GM23338 (cell line): ENCODE data around the gene SLC16A13. TPM values are rescaled to one million over a fixed set of nuclear protein-coding genes. Genes with fewer than 3 reads are reported as not detected.

Experiments used
- ATAC-seq: fragments of 200-7000 bp; cut with Tn5 transposase; 3 replicates; pipeline ENCODE4 v1.9.1; 2020
- DNase-seq: peaks from one replicate; pipeline ENCODE4 v3.0.0-alpha.2; 2015; ENCODE audit warnings: low spot score
- H2AFZ ChIP-seq: fragments of 200-600 bp; sonication (generic); 2 replicates; pipeline ENCODE4 v1.8.0; 2016; ENCODE audit warnings: antibody characterized with exemption, mild to moderate bottlenecking, moderate library complexity
- H3F3A ChIP-seq: fragments of 200-600 bp; sonication (generic); replicated peaks from 2 replicates; pipeline ENCODE4 v1.8.0; 2017; ENCODE audit warnings: antibody characterized with exemption, mixed run types, low read depth
- H3K27ac ChIP-seq: fragments of 200-600 bp; sonication (generic); 2 replicates; pipeline ENCODE4 v1.6.1; 2016; ENCODE audit warnings: low read depth
- H3K27me3 ChIP-seq: fragments of 200-600 bp; sonication (generic); 2 replicates; pipeline ENCODE4 v1.8.0; 2016; ENCODE audit warnings: mild to moderate bottlenecking, mixed run types, moderate library complexity; ENCODE audit not compliant: insufficient read depth
- H3K36me3 ChIP-seq: fragments of 200-600 bp; sonication (generic); 2 replicates; pipeline ENCODE4 v1.8.0; 2016; ENCODE audit warnings: mild to moderate bottlenecking; ENCODE audit not compliant: insufficient read depth
- H3K4me1 ChIP-seq: fragments of 200-600 bp; sonication (generic); 2 replicates; pipeline ENCODE4 v1.8.0; 2016; ENCODE audit warnings: mild to moderate bottlenecking, moderate library complexity; ENCODE audit not compliant: insufficient read depth
- H3K4me2 ChIP-seq: fragments of 200-600 bp; sonication (generic); 2 replicates; pipeline ENCODE4 v1.7.1; 2017; ENCODE audit warnings: mixed run types
- H3K4me3 ChIP-seq: fragments of 200-600 bp; sonication (generic); 2 replicates; pipeline ENCODE4 v1.6.1; 2016; ENCODE audit warnings: mixed run types
- H3K79me2 ChIP-seq: fragments of 200-600 bp; sonication (generic); replicated peaks from 2 replicates; pipeline ENCODE4 v1.8.0; 2017; ENCODE audit warnings: mild to moderate bottlenecking; ENCODE audit not compliant: insufficient read depth
- H3K9me2 ChIP-seq: fragments of 200-600 bp; sonication (generic); 2 replicates; pipeline ENCODE4 v1.8.0; 2017; ENCODE audit not compliant: insufficient read depth
- H4K20me1 ChIP-seq: fragments of 200-600 bp; sonication (generic); replicated peaks from 2 replicates; pipeline ENCODE4 v1.8.0; 2017; ENCODE audit warnings: mild to moderate bottlenecking; ENCODE audit not compliant: insufficient read depth
- H3K27ac Mint-ChIP-seq: 2 replicates; pipeline ENCODE4 v1.8.0; 2020; ENCODE audit warnings: inconsistent platforms, mild to moderate bottlenecking, moderate library complexity, mixed read lengths
- H3K27me3 Mint-ChIP-seq: 3 replicates; pipeline ENCODE4 v1.8.0; 2022; ENCODE audit warnings: low read depth, mild to moderate bottlenecking, moderate library complexity, mixed read lengths, inconsistent platforms; ENCODE audit not compliant: insufficient read depth, poor library complexity
- H3K36me3 Mint-ChIP-seq: 3 replicates; pipeline ENCODE4 v1.8.0; 2021; ENCODE audit warnings: low read depth, mild to moderate bottlenecking, inconsistent platforms, moderate library complexity, mixed read lengths
- H3K4me1 Mint-ChIP-seq: 3 replicates; pipeline ENCODE4 v1.8.0; 2020; ENCODE audit warnings: mild to moderate bottlenecking, inconsistent platforms, mixed read lengths
- H3K4me3 Mint-ChIP-seq: 3 replicates; pipeline ENCODE4 v1.8.0; 2021; ENCODE audit warnings: moderate library complexity, mild to moderate bottlenecking, inconsistent platforms, mixed read lengths
- H3K9me3 Mint-ChIP-seq: 3 replicates; pipeline ENCODE4 v1.8.0; 2020; ENCODE audit warnings: moderate library complexity, mild to moderate bottlenecking, inconsistent platforms, mixed read lengths
- CREB1 ChIP-seq: fragments of 250-450 bp; sonication (Bioruptor Pico); IDR thresholded peaks from 2 replicates; pipeline ENCODE4 v1.5.0; 2020; ENCODE audit warnings: low read depth, mild to moderate bottlenecking, moderate library complexity
- JUNB ChIP-seq: IDR thresholded peaks from one replicate; pipeline ENCODE4 v1.6.1; 2016; ENCODE audit warnings: antibody characterized with exemption; ENCODE audit not compliant: unreplicated experiment
- NANOG ChIP-seq: IDR thresholded peaks from 2 replicates; pipeline ENCODE4 v1.6.1; 2016; ENCODE audit warnings: antibody characterized with exemption, borderline replicate concordance
- POLR2AphosphoS5 ChIP-seq: IDR thresholded peaks from 2 replicates; pipeline ENCODE4 v1.6.1; 2016; ENCODE audit warnings: antibody characterized with exemption, low read depth
- STAT1 ChIP-seq: IDR thresholded peaks from one replicate; pipeline ENCODE4 v1.6.1; 2016; ENCODE audit warnings: antibody characterized with exemption; ENCODE audit not compliant: unreplicated experiment
- ZNF114 ChIP-seq: fragments of 250-450 bp; sonication (Bioruptor Pico); IDR thresholded peaks from 2 replicates; pipeline ENCODE4 v1.5.0; 2020; ENCODE audit warnings: mild to moderate bottlenecking, moderate library complexity
- polyA plus RNA-seq: library from polyadenylated mRNA; unstranded; fragments of >200 nt; fragmentation: Nextera tagmentation; extraction: Ambion mirVana; gene quantifications from 2 replicates; pipeline ENCODE4 v1.2.1, GENCODE V29; 2016
- total RNA-seq: library from RNA; depleted of rRNA; stranded (reverse); fragments of >200 nt; shearing (Covaris generic); gene quantifications from 2 replicates; pipeline ENCODE4 v1.2.3, GENCODE V29; 2014
- TF ChIP-seq, protein P1 (sequence below): IDR thresholded peaks from one replicate; pipeline ENCODE4 v1.6.1; 2018; ENCODE audit warnings: antibody characterized with exemption; ENCODE audit not compliant: unreplicated experiment
- TF ChIP-seq, protein P2 (sequence below): IDR thresholded peaks from 2 replicates; pipeline ENCODE4 v1.6.1; 2016; ENCODE audit warnings: antibody characterized with exemption
- TF ChIP-seq, protein P3 (sequence below): fragments of 250-450 bp; sonication (Bioruptor Pico); IDR thresholded peaks from 2 replicates; pipeline ENCODE4 v1.5.0; 2020; ENCODE audit warnings: mild to moderate bottlenecking, moderate library complexity

SLC16A13 gene
- total and polyA plus RNA-seq, 2 experiments from 2014 or later: 2.2 to 4.7 TPM

DNA sequence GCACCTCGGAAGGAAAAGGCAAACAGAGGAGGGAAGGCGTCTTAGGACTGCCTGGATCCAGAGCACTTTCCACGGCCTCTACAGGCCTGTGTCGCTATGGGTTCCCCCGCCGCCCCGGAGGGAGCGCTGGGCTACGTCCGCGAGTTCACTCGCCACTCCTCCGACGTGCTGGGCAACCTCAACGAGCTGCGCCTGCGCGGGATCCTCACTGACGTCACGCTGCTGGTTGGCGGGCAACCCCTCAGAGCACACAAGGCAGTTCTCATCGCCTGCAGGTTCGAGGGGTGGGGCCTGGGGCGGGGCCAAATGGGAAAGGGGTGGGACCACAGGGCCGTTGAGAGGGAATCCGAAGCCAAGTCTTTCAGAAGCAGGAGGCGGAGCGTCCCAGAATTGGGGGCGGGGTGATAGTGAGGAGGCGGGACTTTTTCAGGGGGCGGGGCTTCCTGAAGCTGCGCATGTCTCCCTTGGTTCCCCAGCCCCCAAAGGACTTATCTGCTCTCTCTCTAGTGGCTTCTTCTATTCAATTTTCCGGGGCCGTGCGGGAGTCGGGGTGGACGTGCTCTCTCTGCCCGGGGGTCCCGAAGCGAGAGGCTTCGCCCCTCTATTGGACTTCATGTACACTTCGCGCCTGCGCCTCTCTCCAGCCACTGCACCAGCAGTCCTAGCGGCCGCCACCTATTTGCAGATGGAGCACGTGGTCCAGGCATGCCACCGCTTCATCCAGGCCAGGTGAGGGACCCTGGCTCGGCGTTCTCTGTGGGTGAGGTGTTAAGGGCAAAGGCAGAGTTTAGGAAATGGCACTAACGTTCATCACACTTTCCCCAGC is 12.0 kb upstream of the SLC16A13 start:
- H3K4me3 Mint-ChIP-seq: peak overlapping the region; percentile 75
- H3K27me3 ChIP-seq: peaks cover 34% of the 10 kb centered on the region
- no peaks in the 10 kb centered on the region for H3K9me2 ChIP-seq
- H4K20me1 ChIP-seq: no peaks in the 10 kb centered on the region; the same call in 1 of the 2 replicates
- peak overlapping the region; percentile 74 for H3K4me3 ChIP-seq
- H3K79me2 ChIP-seq: no peaks in the 10 kb centered on the region
- peaks cover 13% of the 10 kb centered on the region for H3K36me3 Mint-ChIP-seq
- no peak overlapping the region for H3K27ac Mint-ChIP-seq
- no peak overlapping the region for H3K27ac ChIP-seq
- DNase-seq (peak; percentile 98), ATAC-seq (peak; percentile 46)
- no peaks in the 10 kb centered on the region for H3K36me3 ChIP-seq
- H3K4me2 ChIP-seq: peak overlapping the region; percentile 94
- peaks cover 35% of the 10 kb centered on the region for H3K4me1 ChIP-seq
- peak overlapping the region; percentile 96 for H2AFZ ChIP-seq
- H3K4me1 Mint-ChIP-seq: peaks cover 37% of the 10 kb centered on the region
- H3F3A ChIP-seq: peaks cover 6% of the 10 kb centered on the region; the same call in 1 of the 2 replicates
- H3K9me3 Mint-ChIP-seq: no peaks in the 10 kb centered on the region; the same call in 2 of the 3 replicates
- peaks cover 37% of the 10 kb centered on the region for H3K27me3 Mint-ChIP-seq
- TF ChIP-seq, protein P1, sequence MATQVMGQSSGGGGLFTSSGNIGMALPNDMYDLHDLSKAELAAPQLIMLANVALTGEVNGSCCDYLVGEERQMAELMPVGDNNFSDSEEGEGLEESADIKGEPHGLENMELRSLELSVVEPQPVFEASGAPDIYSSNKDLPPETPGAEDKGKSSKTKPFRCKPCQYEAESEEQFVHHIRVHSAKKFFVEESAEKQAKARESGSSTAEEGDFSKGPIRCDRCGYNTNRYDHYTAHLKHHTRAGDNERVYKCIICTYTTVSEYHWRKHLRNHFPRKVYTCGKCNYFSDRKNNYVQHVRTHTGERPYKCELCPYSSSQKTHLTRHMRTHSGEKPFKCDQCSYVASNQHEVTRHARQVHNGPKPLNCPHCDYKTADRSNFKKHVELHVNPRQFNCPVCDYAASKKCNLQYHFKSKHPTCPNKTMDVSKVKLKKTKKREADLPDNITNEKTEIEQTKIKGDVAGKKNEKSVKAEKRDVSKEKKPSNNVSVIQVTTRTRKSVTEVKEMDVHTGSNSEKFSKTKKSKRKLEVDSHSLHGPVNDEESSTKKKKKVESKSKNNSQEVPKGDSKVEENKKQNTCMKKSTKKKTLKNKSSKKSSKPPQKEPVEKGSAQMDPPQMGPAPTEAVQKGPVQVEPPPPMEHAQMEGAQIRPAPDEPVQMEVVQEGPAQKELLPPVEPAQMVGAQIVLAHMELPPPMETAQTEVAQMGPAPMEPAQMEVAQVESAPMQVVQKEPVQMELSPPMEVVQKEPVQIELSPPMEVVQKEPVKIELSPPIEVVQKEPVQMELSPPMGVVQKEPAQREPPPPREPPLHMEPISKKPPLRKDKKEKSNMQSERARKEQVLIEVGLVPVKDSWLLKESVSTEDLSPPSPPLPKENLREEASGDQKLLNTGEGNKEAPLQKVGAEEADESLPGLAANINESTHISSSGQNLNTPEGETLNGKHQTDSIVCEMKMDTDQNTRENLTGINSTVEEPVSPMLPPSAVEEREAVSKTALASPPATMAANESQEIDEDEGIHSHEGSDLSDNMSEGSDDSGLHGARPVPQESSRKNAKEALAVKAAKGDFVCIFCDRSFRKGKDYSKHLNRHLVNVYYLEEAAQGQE: no peak
- TF ChIP-seq NANOG (no peak), CREB1 (CRISPR knock-in tag) (peak; percentile 90), ZNF114 (no peak), POLR2AphosphoS5 (peak; percentile 70), STAT1 (no peak)

DNA sequence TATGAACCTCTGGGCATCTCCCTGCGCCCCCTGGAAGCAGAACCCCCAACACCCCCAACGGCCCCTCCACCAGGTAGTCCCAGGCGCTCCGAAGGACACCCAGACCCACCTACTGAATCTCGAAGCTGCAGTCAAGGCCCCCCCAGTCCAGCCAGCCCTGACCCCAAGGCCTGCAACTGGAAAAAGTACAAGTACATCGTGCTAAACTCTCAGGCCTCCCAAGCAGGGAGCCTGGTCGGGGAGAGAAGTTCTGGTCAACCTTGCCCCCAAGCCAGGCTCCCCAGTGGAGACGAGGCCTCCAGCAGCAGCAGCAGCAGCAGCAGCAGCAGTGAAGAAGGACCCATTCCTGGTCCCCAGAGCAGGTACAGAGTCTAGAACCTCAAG is 11.4 kb upstream of the SLC16A13 start:
- ATAC-seq: no peak
- Mint-ChIP-seq H3K36me3 (peaks cover 13% of the 10 kb centered on the region), H3K27me3 (peaks cover 37% of the 10 kb centered on the region), H3K4me1 (peaks cover 32% of the 10 kb centered on the region), H3K9me3 (no peaks in the 10 kb centered on the region; the same call in 2 of the 3 replicates), H3K4me3 (no peak overlapping the region; the same call in 2 of the 3 replicates), H3K27ac (no peak overlapping the region)
- Histone ChIP-seq H3K4me2 (no peak overlapping the region), H2AFZ (no peak overlapping the region), H3K36me3 (no peaks in the 10 kb centered on the region), H4K20me1 (no peaks in the 10 kb centered on the region; the same call in 1 of the 2 replicates), H3K9me2 (no peaks in the 10 kb centered on the region), H3K4me3 (no peak overlapping the region), H3K4me1 (peaks cover 30% of the 10 kb centered on the region), H3K27me3 (peaks cover 34% of the 10 kb centered on the region), H3K79me2 (no peaks in the 10 kb centered on the region), H3F3A (peaks cover 6% of the 10 kb centered on the region; the same call in 1 of the 2 replicates), H3K27ac (no peak overlapping the region)
- no peak for DNase-seq
- no peak for TF ChIP-seq JUNB
- TF ChIP-seq, protein P2, sequence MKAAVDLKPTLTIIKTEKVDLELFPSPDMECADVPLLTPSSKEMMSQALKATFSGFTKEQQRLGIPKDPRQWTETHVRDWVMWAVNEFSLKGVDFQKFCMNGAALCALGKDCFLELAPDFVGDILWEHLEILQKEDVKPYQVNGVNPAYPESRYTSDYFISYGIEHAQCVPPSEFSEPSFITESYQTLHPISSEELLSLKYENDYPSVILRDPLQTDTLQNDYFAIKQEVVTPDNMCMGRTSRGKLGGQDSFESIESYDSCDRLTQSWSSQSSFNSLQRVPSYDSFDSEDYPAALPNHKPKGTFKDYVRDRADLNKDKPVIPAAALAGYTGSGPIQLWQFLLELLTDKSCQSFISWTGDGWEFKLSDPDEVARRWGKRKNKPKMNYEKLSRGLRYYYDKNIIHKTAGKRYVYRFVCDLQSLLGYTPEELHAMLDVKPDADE: no peak
- TF ChIP-seq, protein P3, sequence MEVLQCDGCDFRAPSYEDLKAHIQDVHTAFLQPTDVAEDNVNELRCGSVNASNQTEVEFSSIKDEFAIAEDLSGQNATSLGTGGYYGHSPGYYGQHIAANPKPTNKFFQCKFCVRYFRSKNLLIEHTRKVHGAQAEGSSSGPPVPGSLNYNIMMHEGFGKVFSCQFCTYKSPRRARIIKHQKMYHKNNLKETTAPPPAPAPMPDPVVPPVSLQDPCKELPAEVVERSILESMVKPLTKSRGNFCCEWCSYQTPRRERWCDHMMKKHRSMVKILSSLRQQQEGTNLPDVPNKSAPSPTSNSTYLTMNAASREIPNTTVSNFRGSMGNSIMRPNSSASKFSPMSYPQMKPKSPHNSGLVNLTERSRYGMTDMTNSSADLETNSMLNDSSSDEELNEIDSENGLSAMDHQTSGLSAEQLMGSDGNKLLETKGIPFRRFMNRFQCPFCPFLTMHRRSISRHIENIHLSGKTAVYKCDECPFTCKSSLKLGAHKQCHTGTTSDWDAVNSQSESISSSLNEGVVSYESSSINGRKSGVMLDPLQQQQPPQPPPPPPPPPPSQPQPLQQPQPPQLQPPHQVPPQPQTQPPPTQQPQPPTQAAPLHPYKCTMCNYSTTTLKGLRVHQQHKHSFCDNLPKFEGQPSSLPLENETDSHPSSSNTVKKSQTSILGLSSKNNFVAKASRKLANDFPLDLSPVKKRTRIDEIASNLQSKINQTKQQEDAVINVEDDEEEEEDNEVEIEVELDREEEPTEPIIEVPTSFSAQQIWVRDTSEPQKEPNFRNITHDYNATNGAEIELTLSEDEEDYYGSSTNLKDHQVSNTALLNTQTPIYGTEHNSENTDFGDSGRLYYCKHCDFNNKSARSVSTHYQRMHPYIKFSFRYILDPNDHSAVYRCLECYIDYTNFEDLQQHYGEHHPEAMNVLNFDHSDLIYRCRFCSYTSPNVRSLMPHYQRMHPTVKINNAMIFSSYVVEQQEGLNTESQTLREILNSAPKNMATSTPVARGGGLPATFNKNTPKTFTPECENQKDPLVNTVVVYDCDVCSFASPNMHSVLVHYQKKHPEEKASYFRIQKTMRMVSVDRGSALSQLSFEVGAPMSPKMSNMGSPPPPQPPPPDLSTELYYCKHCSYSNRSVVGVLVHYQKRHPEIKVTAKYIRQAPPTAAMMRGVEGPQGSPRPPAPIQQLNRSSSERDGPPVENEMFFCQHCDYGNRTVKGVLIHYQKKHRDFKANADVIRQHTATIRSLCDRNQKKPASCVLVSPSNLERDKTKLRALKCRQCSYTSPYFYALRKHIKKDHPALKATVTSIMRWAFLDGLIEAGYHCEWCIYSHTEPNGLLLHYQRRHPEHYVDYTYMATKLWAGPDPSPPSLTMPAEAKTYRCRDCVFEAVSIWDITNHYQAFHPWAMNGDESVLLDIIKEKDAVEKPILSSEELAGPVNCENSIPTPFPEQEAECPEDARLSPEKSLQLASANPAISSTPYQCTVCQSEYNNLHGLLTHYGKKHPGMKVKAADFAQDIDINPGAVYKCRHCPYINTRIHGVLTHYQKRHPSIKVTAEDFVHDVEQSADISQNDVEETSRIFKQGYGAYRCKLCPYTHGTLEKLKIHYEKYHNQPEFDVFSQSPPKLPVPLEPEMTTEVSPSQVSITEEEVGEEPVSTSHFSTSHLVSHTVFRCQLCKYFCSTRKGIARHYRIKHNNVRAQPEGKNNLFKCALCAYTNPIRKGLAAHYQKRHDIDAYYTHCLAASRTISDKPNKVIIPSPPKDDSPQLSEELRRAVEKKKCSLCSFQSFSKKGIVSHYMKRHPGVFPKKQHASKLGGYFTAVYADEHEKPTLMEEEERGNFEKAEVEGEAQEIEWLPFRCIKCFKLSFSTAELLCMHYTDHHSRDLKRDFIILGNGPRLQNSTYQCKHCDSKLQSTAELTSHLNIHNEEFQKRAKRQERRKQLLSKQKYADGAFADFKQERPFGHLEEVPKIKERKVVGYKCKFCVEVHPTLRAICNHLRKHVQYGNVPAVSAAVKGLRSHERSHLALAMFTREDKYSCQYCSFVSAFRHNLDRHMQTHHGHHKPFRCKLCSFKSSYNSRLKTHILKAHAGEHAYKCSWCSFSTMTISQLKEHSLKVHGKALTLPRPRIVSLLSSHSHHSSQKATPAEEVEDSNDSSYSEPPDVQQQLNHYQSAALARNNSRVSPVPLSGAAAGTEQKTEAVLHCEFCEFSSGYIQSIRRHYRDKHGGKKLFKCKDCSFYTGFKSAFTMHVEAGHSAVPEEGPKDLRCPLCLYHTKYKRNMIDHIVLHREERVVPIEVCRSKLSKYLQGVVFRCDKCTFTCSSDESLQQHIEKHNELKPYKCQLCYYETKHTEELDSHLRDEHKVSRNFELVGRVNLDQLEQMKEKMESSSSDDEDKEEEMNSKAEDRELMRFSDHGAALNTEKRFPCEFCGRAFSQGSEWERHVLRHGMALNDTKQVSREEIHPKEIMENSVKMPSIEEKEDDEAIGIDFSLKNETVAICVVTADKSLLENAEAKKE: no peak
